Activated naive CD4-positive, alpha-beta T cell treated with Interleukin-2 at 50 U/mL for 16 hours (primary cell): ENCODE measurements around the gene C16orf89.
A peak's percentile ranks its signal among the peaks of the same experiment; 100 is the strongest.
"Not testable (repeated sequence)": the region's sequence is repeated elsewhere in the genome, so short reads cannot be mapped to it uniquely, and the experiment has no call there.

Source experiments
- DNase-seq: peaks from one replicate; pipeline ENCODE4 v3.0.0-alpha.2; 2020

Gene C16orf89

DNA sequence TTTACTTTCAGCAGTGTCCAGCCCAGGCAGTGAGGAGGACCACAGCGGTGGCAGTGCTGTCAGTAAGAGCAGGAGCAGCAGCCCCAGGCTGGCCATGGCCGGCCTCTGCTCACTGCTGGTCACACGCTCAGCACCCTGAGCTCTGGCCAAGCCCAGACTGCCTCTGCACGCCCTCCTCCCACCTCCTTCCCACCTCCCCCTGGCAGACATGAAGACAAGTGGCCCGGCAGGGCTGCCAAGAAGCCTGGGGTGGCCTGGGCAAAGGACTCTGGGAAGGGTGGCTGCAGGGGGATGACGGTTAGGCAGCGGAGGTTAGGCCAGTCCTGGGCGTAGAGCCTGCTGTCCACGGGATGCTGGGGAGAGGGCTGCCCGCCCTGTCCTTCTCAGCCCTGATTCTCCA lies at the start of gene C16orf89:
Gene C16orf89, minus strand, starts transcription at position 144 of the 400 bp plus-strand sequence. Its CDS starts 48 bp downstream, at position 96.
- no peak for DNase-seq

DNA sequence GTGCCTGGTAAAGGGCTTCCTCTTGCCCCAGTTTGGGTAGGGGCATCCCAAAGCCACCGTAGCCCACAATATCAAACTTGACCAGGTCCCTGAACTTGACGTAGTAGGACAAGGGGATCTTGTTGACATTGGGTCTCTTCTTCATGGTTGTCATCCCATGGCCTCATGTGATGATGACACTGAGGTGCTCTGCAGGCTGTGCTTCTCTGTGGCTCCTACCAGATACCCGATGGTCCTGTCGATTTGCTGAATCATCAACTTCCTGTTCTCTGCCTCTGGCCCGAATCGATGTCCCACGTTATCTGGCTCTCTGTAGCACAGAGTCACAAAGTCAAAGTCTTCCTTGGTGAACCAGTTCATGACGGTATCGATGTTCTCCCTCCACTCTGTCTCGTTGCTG lies 45.2 kb upstream of the C16orf89 start:
- DNase-seq, result not testable (repeated sequence)

- DNase-seq, result no peak
Measured at GRCh38 chr16:5108505-5109158, 42.9 kb upstream of the C16orf89 start.

GRCh38 chr16:5105039-5105438 lies 39.3 kb upstream of the C16orf89 start:
- DNase-seq, result not testable (repeated sequence)

GRCh38 chr16:5103296-5104032 lies 37.7 kb upstream of the C16orf89 start:
- DNase-seq, result not testable (repeated sequence)

GRCh38 chr16:5099174-5099573 lies 33.4 kb upstream of the C16orf89 start:
- DNase-seq, result not testable (repeated sequence)

GRCh38 chr16:5098221-5099159 lies 32.7 kb upstream of the C16orf89 start:
- peak; percentile 75 for DNase-seq

DNA sequence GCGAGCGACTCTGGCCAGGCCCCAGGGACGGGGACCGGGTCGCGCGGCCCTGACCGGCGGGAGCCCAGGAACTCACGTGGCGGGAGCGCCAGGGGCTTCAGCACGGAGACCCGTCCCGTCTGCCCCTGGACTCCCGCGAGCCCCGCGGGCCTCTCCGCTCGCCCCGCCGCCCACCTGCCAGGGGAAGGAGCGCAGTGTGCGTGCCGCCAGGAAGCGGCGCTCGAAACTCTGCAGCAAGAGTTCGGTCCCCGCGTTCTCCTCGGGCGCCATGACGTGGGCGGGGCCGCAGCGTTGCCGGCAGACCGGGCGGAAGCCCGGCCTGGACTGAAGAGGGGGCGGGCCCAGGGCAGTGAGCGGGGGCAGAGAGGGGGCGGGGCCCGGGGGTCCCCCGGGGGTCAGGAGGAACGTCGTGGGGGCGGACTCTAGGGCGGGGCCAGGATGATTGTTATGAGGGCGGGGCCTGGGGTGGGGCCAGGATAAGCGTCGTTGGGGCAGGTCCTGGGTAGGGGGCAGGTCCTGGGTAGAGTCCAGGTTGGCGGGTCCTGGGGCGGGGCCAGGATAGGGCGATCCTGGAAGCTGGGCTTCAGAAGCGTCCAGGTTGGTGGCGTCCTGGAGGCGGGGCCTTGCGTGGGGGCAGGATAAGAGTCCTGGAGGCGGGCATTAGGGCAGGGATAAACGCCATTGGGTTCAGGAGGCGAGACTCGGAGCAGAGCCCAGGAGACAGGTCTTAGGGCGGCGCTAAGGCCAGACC lies 31.9 kb upstream of the C16orf89 start, which contains the start of gene EEF2KMT:
Gene EEF2KMT, minus strand, starts transcription at position 326 of the 751 bp plus-strand sequence. Its CDS starts 56 bp downstream, at position 270.
- peak; percentile 98 for DNase-seq

DNA sequence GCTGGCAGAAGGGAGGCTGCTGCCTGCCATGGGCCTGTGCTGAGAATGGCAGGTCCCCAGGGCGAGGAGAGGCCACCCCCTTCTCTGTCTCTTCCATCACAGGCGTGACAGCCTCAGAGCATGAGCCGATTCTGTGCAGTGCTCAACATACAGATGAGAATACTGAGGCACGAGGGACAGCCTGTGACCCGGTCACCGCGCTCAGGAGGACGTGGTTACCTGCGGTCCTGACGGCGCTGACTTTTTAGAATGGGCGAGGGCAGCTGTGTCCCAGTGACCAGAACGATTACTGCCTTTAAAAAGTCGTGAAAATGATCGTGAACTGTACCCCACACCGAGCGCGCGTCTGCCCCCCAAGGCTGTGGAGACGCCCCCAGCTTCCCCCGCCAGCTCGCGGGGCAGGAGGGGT lies 31.3 kb upstream of the C16orf89 start:
- DNase-seq, result peak; percentile 47

GRCh38 chr16:5096437-5097060 lies 30.8 kb upstream of the C16orf89 start:
- DNase-seq, result not testable (repeated sequence)

GRCh38 chr16:5095145-5095830 lies 29.5 kb upstream of the C16orf89 start:
- DNase-seq, result not testable (repeated sequence)

GRCh38 chr16:5093746-5094145 lies 28.0 kb upstream of the C16orf89 start:
- not testable (repeated sequence) for DNase-seq

- not testable (repeated sequence) for DNase-seq
Measured at GRCh38 chr16:5093081-5093480, 27.3 kb upstream of the C16orf89 start.

- DNase-seq, result not testable (repeated sequence)
Measured at GRCh38 chr16:5090592-5090991, 24.8 kb upstream of the C16orf89 start.

GRCh38 chr16:5089911-5090555 lies 24.3 kb upstream of the C16orf89 start:
- not testable (repeated sequence) for DNase-seq

- DNase-seq, result not testable (repeated sequence)
Measured at GRCh38 chr16:5088936-5089335, 23.2 kb upstream of the C16orf89 start.

DNA sequence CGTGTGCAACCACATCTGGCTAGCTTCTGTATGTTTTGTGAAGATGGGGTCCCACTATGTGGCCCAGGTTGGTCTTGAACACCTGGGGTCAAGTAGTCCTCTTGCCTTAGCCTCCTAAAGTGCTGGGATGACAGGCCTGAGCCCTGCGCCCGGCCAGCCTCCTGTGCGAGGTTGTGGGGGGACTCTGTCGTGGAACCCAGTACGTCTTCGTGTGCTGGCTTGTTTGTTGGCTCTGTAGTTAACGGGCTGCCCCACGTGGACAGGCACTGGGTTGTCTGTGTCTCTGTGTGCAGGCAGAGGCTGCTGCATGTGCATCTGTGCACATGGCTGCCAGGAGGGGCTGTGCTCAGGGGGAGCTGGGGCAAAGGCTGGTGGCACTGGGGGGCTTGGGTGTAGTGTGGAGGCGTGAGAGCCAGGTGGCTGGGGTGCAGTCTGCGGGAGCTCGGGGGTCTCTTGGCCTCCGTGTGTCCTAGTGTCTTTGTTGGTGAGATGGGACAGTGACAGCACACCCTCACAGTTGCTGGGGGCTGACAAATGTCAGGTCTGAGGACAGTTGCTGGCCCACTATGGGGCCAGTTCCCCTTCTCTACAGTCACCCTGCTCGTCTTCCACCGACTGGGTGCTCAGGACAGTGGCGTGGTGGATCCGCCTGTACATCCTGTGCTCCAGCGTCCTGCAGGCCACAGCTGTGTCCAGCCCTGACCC lies 22.5 kb upstream of the C16orf89 start:
- not testable (repeated sequence) for DNase-seq

DNA sequence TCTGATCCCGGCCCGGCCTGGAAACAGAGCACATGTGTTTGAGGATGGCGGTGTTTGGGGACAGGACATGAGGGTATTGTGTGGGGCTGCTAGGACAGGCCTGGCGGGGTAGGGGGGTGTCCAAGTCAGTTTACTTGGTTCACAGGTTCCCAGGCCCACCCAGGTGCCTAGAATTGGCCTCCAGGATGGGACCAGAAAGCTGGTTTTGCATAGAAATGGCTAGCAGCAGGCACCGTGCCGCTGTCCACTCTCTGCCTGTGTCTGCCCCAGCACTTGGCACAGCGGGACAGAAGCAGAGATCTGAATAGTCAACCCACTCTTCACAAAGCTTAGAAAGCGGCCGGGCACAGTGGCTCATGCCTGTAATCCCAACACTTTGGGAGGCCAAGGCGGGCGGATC lies 20.0 kb upstream of the C16orf89 start:
- not testable (repeated sequence) for DNase-seq

DNA sequence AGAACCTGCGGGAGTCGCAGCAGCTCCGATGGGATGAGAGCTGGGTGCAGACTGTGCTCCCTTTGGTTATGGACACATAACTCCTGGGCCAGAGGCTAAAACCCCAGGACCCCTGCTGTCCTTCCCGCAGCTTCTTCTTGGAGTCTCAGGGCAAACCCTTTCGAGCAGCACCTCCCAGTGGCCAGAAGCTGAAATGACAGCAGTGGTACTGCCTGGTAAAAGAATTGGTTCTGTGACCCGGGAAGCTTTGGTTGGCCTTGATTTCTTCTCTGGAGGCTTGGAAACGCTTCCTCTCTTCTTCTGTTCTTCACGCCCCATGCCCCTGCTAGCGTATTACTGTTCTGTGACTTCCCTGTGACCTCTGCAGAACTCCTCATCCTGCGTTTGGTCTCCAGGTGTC lies 19.0 kb upstream of the C16orf89 start:
- DNase-seq, result peak; percentile 62
